Retinal pigment epithelial cell (primary cell): ENCODE results near the gene UGT1A5.

Experiments
- DNase-seq: peaks from one replicate; pipeline ENCODE4 v3.0.0-alpha.2; 2010; ENCODE audit warnings: low read depth
- H3K4me3 ChIP-seq: 2 replicates; pipeline ENCODE4 v1.5.1; 2011; ENCODE audit warnings: mild to moderate bottlenecking, low read length, control low read depth, moderate library complexity
- CTCF ChIP-seq: conservative IDR thresholded peaks from 2 replicates; pipeline ENCODE4 v1.5.1; 2011; ENCODE audit warnings: low read depth, low read length, control low read depth, inconsistent platforms

UGT1A5 gene

DNA sequence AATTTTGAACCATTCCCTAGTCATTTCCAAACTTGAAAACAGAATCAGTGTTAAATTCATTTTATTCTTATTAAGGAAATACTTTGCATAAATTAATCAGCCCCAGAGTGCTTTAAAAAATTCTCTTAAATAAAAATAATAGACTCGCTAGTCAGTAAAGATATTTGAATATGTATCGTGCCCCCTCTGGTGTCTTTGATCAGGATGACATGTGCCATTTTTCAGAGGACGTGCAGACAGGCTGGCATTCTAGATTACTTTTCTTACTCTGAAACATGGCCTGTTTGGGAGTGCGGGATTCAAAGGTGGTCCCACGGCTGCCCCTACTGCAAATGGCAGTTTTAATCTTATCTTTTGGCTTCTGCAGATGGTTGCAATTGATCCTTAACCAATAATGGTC is 59.9 kb downstream of the UGT1A5 start:
- DNase-seq: no peak
- no peak for TF ChIP-seq CTCF
- no peak overlapping the region for H3K4me3 ChIP-seq

DNA sequence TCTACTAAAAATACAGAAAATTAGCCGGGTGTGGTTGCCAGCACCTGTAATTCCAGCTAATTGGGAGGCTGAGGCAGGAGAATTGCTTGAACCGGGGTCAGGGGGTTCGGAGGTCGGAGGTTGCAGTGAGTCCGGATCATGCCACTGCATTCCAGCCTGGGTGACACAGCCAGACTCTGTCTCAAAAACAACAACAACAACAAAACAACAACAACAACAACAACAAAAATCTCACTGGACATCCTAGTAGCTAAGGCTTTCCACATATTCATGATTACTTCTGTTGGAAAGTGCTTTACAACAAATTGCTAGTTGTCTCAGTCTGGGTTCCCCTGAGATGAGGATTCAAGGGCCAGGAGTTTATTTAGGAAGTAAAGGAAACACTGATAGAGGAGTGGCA is 61.1 kb downstream of the UGT1A5 start:
- H3K4me3 ChIP-seq: no peak overlapping the region
- TF ChIP-seq CTCF: no peak
- no peak for DNase-seq

- H3K4me3 ChIP-seq: no peak overlapping the region
- no peak for DNase-seq
- TF ChIP-seq CTCF: no peak
These were observed 62.7 kb downstream of the UGT1A5 start for GRCh38 chr2:233775414-233775813.

DNA sequence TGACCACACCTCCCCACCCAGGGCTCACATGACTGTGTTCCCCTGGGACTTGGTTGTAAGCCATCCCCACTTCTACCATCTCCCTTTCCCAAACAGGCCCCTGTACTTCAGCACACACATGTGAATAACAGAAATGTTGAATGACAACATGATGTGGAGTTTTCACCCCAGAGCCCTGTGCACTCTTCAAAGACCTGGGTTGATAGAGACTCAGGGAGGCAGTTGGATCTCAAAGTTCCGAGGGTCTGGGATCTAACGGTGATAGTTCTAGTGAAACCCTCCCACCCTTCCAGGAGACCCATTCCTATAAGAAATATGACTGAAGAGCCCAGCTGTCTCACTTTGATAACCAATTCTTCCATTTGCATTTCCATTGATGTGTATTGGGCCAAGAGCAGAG is 65.3 kb downstream of the UGT1A5 start, which contains the start of gene MROH2A:
TSS of gene MROH2A (plus strand) at position 301 of the 400 bp plus-strand sequence. CDS start 1,029 bp downstream, outside the sequence.
- TF ChIP-seq CTCF: no peak
- H3K4me3 ChIP-seq: no peak within 1 kb of the TSS

GRCh38 chr2:233779722-233780121 is 67.0 kb downstream of the UGT1A5 start:
- no peak overlapping the region for H3K4me3 ChIP-seq
- DNase-seq: no peak
- TF ChIP-seq CTCF: no peak

More for the DNA sequence above, 65.3 kb downstream of the UGT1A5 start, which contains the start of gene MROH2A:
- DNase-seq: no peak

DNA sequence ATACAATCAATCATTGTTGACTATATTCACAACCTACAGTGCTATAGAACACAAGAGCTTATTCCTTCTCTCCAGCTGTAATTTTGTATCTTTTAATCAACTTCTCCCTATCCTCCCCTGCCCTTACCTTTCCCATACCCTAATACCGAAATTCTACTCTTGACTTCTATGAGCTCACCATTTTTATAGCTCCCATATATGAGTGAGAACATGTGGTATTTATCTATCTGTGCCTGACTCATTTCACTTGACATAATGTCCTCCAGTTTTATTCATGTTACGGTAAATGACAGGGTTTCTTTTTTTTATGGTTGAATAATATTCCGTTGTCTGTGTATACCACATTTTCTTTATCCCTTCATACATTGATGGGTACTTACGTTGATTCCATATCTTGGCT is 68.1 kb downstream of the UGT1A5 start:
- DNase-seq: no peak
- H3K4me3 ChIP-seq: no peak overlapping the region
- TF ChIP-seq CTCF: no peak

DNA sequence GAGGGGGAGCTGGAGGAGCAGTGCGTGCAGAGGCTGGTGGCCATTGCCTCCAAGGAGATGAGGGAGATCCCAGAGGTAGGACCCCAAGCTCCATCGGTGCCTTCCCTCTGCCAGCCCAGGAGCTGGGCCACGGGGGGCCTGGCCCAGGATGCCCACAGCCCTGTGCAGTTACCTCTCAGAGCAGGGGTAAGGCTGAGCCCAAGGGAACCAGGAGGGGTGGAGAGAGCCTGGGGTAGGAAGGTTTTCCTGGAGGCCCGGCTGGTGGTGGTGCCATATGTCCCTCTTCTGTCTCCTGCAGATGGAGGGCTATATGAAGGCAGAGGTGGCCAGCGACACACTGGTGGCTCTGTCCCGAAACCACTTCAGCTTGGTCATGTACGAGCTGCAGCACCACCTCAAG is 76.8 kb downstream of the UGT1A5 start:
- DNase-seq: no peak
- TF ChIP-seq CTCF: no peak
- no peak overlapping the region for H3K4me3 ChIP-seq
